Muscle of leg (tissue), 16 donors: ENCODE data around the gene STK38. TPM values are rescaled to one million over a fixed set of nuclear protein-coding genes. Genes with fewer than 3 reads are reported as not detected.
"Not testable (repeated sequence)": the region's sequence is repeated elsewhere in the genome, so short reads cannot be mapped to it uniquely, and the experiment has no call there.

Experiments used
- DNase-seq: peaks from one replicate; pipeline ENCODE4 v3.0.0; 2013
- H3K27ac ChIP-seq: one replicate; pipeline ENCODE4 v1.5.1; 2013; ENCODE audit warnings: mild to moderate bottlenecking, low read length, control low read depth
- H3K27me3 ChIP-seq: one replicate; pipeline ENCODE4 v1.6.1; 2013; ENCODE audit warnings: low read length; ENCODE audit not compliant: control insufficient read depth, insufficient read depth
- H3K36me3 ChIP-seq: one replicate; pipeline ENCODE4 v1.6.1; 2013; ENCODE audit warnings: low read length; ENCODE audit not compliant: control insufficient read depth, insufficient read depth
- H3K4me1 ChIP-seq: one replicate; pipeline ENCODE4 v1.6.1; 2013; ENCODE audit warnings: low read length; ENCODE audit not compliant: control insufficient read depth, insufficient read depth
- H3K4me3 ChIP-seq: one replicate; pipeline ENCODE4 v1.5.1; 2013; ENCODE audit warnings: low read length, control low read depth
- H3K9me3 ChIP-seq: replicated peaks from 2 replicates; pipeline ENCODE4 v1.6.1; 2013; ENCODE audit warnings: low read depth, low read length; ENCODE audit not compliant: control insufficient read depth
- WGBS: methylation state at CpG from one replicate; pipeline ENCODE4 v1.1.5; 2013; ENCODE audit warnings: missing lambda C conversion rate; ENCODE audit not compliant: insufficient coverage; 5-methylcytosine and 5-hydroxymethylcytosine counted together
- long read RNA-seq, 11 donors: transcript quantifications; one replicate each; lab custom pipeline, GENCODE V29; 2026
- polyA plus RNA-seq, 8 donors: library from polyadenylated mRNA; unstranded; fragments of 120-200 nt; gene quantifications; one replicate each; pipeline versions ENCODE4 v1.2.1 to v1.2.3, GENCODE V29; 2013; ENCODE audit warnings: inconsistent platforms in 1 of 8, low replicate concordance in 1 of 8; ENCODE audit not compliant: insufficient read length in 8 of 8, insufficient read depth in 1 of 8
- total RNA-seq: library from RNA; stranded (reverse); fragments of 120-200 nt; gene quantifications from one replicate; pipeline ENCODE4 v1.2.4, GENCODE V29; 2013

Gene STK38
- total RNA-seq (17.2 TPM), polyA plus RNA-seq (10 to 100 TPM; 25.1 to 37.9 (median 28.7) TPM)
- long read RNA-seq, donor 1, partial matches to known transcripts, result 0 of 3 reads
- long read RNA-seq, donor 1, other reads (novel, unspliced or antisense), result 0 of 3 reads
- long read RNA-seq, donor 2, result 0 reads
- long read RNA-seq, donor 3, partial matches to known transcripts, result 9 of 9 reads
- long read RNA-seq, donor 3, other reads (novel, unspliced or antisense), result 0 of 9 reads
- long read RNA-seq, donor 4, partial matches to known transcripts, result 0 of 1 reads
- long read RNA-seq, donor 4, other reads (novel, unspliced or antisense), result 0 of 1 reads
- long read RNA-seq, donor 5, partial matches to known transcripts, result 0 of 4 reads
- long read RNA-seq, donor 5, other reads (novel, unspliced or antisense), result 0 of 4 reads
- long read RNA-seq, donor 6, partial matches to known transcripts, result 0 of 11 reads
- long read RNA-seq, donor 6, other reads (novel, unspliced or antisense), result 7 of 11 reads
- long read RNA-seq, donor 7, partial matches to known transcripts, result 0 of 1 reads
- long read RNA-seq, donor 7, other reads (novel, unspliced or antisense), result 0 of 1 reads
- long read RNA-seq, donor 8, partial matches to known transcripts, result 0 of 53 reads
- long read RNA-seq, donor 8, other reads (novel, unspliced or antisense), result 53 of 53 reads
- long read RNA-seq, donor 9, partial matches to known transcripts, result 11 of 11 reads
- long read RNA-seq, donor 9, other reads (novel, unspliced or antisense), result 0 of 11 reads
- long read RNA-seq, donor 10, partial matches to known transcripts, result 0 of 2 reads
- long read RNA-seq, donor 10, other reads (novel, unspliced or antisense), result 0 of 2 reads
- long read RNA-seq, donor 11, partial matches to known transcripts, result 0 of 1 reads
- long read RNA-seq, donor 11, other reads (novel, unspliced or antisense), result 0 of 1 reads

DNA sequence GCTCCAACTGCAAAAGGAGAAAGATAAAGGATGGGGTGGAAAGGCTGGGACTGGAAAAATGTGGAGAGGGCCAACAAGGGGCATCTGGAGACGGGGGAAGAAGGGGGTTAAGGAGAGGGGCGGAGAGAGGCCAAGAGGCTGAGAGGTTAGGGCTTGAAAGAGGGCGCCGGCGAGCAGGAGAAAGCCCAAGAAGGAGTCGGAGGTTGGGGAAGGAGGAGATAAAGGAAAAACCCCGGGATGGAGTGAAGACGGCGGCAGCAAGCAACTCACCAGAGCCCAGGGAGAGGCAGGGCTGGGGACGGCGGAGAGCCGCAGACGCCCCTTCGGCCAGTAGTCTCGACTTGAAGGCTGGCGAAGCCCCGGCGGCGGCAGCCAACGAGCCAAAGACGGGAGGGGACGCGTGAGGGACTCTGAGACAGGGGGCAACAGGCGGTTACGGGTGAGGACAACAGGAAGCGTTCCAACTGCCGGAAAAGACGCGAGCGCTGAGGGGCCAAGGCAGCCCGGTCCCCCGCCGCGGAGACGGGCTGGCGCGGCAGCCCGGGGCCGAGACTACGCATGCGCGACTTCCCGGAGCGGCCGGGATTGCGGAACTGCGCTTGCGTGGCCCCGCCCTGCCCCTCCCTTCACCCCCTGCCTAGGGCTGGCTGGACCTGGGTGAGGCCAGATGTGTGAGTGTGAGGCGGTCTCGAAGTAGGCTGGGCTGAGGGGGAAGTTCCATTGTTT is at the start of gene STK38:
STK38 (minus strand) TSS at position 560 of the 726 bp plus-strand sequence. CDS start 7,277 bp downstream, outside the sequence.
- peak within 1 kb of the TSS; percentile 94 for H3K27ac ChIP-seq
- peak; percentile 94 for DNase-seq
- no peaks in the 10 kb centered on the region for H3K36me3 ChIP-seq
- no peaks in the 10 kb centered on the region for H3K9me3 ChIP-seq
- WGBS, result under 1% methylated on average over 40 of the region's 51 CpGs
- peaks cover 3% of the 10 kb centered on the region for H3K4me1 ChIP-seq
- peak within 1 kb of the TSS; percentile 89 for H3K4me3 ChIP-seq
- no peaks in the 10 kb centered on the region for H3K27me3 ChIP-seq

DNA sequence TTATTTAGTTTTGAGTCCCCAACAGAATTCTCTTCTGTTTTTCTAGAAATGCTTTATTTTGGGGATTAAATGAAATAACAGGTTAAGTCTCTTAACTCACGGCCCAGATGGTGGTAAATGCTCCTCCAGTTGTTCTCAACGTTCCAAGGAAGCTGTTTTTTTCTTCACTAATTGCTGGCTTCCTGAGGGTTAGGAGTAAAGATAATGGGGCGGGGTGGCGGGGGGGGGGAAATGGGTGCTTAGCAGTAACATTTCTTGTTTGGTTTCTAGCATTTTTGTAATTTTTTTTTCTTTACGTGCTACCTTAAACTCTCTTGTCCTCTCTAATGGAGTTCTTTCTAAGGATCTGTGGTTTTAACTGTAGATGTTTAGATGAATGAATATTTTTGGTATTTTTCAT is 49.1 kb upstream of the STK38 start:
- no CpG with 5 or more reads among the region's 5 CpGs for WGBS
- Histone ChIP-seq H3K27ac (peak overlapping the region; percentile 99), H3K27me3 (no peaks in the 10 kb centered on the region), H3K36me3 (peaks cover 40% of the 10 kb centered on the region), H3K4me1 (peaks cover 36% of the 10 kb centered on the region), H3K9me3 (no peaks in the 10 kb centered on the region), H3K4me3 (peak overlapping the region; percentile 74)
- DNase-seq, result peak; percentile 61

DNA sequence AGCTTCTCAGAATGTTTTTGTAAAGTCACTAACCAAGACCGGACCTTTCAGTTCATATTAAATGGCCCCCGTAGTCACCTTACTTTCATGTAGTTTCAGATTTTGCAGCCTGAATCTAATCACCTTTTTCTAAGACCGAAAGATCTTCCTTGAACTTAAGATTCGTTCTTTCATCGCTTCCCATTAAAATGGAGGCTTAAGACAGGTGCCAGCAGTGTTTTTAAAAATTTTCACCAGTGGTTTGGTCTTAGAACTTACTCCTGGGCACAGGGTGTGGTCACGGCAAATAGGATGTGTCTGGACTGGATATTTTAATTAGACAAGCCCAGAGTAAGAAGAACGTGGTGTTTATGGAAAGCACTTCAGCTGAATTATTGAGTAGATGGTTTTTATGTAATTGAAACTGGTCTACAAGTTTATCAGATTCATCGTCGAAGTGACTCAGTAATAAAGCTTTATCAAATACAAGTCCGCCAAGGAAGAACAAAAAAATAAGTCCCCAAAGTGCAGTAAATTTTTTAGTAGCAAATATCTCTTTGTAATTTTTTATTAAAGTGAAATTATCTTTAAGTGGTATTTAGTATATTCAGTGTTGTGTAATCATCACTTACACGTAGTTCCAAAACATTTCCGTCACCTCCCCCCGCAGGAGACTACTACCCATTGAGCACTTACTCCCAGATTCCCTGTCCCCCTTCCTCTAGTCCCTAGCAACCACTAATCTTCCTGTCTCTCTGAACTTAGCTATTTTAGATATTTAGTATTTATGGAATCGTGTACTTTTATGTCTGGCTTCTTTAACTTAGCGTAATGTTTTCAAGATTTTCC is 47.8 kb upstream of the STK38 start:
- peaks cover 33% of the 10 kb centered on the region for H3K4me1 ChIP-seq
- no peaks in the 10 kb centered on the region for H3K27me3 ChIP-seq
- H3K27ac ChIP-seq, result peak overlapping the region; percentile 99
- H3K4me3 ChIP-seq, result peak overlapping the region; percentile 74
- no peaks in the 10 kb centered on the region for H3K9me3 ChIP-seq
- WGBS, result 0% methylated on average over 4 of the region's 15 CpGs
- peaks cover 28% of the 10 kb centered on the region for H3K36me3 ChIP-seq
- DNase-seq, result peak; percentile 88

DNA sequence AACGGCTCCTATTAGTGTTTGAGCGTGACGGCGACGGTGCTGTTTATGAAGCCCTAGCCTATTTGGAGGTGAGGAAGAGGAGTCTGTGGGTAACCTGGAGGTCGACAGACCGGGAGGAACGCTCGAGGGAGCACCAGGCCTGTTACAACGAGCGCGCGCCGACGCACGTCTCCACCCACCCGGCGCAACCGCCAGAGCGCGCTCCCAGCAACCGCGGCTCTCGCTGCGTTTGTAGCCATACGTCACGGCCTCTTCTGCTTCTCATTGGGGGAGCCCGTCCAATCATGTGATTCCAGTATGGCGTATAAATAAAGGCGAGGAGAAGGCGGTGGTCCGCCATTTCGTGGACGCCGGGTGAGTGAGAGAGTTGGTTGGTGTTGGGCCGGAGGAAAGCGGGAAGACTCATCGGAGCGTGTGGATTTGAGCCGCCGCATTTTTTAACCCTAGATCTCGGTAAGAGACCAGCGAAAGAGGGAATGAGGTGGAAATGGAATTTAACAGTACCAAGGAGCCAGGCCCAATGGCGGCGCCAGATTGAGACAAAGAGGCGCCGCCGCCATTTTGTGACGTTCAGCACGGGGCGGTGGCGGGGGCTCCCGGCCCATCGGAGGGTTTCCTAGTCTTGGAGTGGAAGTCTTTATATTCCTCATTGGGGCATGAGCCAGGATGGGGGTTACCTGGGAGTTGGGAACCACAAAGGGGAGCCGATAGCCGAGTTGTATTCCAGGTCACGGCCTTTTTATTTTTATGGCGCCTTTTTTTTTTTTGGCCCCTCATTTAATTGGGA is 46.9 kb upstream of the STK38 start, which contains the start of gene SRSF3:
SRSF3 (plus strand) TSS at position 334 of the 787 bp plus-strand sequence. CDS start 2,401 bp downstream, outside the sequence.
- Histone ChIP-seq H3K36me3 (peaks cover 21% of the 10 kb centered on the region), H3K4me1 (peaks cover 27% of the 10 kb centered on the region), H3K4me3 (peak within 1 kb of the TSS; percentile 74), H3K27ac (peak within 1 kb of the TSS; percentile 99), H3K27me3 (no peaks in the 10 kb centered on the region), H3K9me3 (no peaks in the 10 kb centered on the region)
- under 1% methylated on average over 51 of the region's 58 CpGs for WGBS
- peak; percentile 99 for DNase-seq

DNA sequence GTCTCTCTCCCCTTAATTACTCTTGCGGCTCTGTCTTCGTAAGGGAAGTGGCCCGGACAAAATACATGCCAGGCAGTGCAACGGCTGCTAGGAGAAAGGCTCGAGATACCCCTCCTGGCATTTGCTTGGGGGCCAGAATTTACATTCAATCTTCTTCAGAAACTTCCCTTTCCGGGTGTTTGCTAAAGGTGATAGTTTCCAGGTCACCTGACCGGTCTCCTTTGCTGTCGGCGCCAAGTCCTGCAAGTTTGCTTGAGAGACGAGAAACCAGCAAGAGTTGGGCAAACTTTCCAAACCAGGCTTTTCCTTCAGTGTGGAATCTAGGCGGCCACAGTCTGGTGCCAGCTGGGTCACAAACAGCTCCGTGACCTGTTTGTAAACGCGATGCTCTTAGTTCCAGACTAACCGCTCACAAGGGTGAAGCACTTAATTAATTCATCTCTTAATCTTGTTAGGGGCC is 46.3 kb upstream of the STK38 start:
- Histone ChIP-seq H3K36me3 (peaks cover 16% of the 10 kb centered on the region), H3K9me3 (no peaks in the 10 kb centered on the region), H3K27me3 (no peaks in the 10 kb centered on the region), H3K27ac (peak overlapping the region; percentile 99), H3K4me1 (peaks cover 24% of the 10 kb centered on the region), H3K4me3 (peak overlapping the region; percentile 52)
- DNase-seq, result peak; percentile 84
- WGBS, result 0% methylated on average over 6 of the region's 15 CpGs

DNA sequence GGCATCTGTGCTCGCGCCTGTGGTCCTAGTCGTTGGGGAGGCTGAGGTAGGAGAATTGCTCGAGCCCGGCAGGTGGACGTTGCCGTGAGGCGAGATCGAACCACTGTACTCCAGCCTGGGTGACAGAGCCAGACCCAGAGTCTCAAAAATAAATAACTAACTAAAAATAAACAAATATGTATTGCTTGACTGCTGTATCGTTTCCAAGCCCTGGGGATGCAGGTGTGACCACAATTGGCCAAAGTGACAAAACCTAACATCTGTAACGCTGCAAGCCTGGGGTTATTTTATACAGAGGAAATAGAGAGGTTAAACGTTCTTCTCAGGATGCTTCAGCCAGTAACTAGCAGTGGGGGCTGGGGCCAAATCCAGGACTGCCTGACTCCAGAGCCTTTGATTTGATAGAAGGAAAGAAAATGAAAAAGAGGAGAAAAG is 45.0 kb upstream of the STK38 start:
- 79% methylated on average over 5 of the region's 12 CpGs for WGBS
- Histone ChIP-seq H3K4me3 (no peak overlapping the region), H3K36me3 (peaks cover 5% of the 10 kb centered on the region), H3K27me3 (no peaks in the 10 kb centered on the region), H3K9me3 (no peaks in the 10 kb centered on the region), H3K27ac (no peak overlapping the region), H3K4me1 (peaks cover 14% of the 10 kb centered on the region)
- DNase-seq, result no peak

DNA sequence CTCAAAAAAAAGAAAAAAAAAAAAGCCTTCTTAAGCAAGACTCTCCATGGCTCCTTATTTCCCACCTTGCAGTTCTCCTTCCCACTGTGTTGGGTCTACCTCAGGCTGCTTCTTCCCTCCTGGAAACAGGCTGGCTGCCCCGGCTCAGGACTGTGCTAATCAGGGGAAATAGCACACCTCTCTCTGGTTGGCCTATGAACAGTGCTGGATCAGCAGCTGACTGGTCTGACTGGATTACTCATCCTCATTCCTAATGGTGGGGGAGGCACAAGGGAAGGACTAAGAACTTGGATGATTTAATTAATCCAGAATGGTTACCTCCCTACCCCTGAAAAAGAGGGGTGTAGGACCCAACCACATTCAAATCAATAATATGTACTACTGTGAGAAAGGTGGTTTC is 43.0 kb upstream of the STK38 start:
- Histone ChIP-seq H3K4me1 (peaks cover 8% of the 10 kb centered on the region), H3K27ac (no peak overlapping the region), H3K36me3 (no peaks in the 10 kb centered on the region), H3K9me3 (no peaks in the 10 kb centered on the region), H3K4me3 (no peak overlapping the region), H3K27me3 (no peaks in the 10 kb centered on the region)
- WGBS, result no CpG with 5 or more reads among the region's 1 CpG
- no peak for DNase-seq

DNA sequence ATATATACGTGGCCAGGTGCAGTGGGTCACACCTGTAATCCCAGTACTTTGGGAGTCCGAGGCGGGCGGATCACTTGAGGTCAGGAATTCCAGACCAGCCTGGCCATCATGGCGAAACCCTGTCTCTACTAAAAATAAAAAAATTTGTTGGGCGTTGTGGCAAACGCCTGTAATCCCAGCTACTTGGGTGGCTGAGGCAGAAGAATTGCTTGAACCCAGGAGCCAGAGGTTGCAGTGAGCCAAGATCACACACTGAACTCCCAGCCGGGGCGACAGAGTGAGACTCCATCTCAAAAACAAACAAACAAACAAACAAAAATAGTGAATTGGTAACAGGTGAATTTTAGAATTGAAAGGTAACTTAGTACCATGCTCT is 41.7 kb upstream of the STK38 start:
- not testable (repeated sequence) for DNase-seq, H3K9me3 ChIP-seq
- WGBS, result 100% methylated on average over 4 of the region's 9 CpGs

More for the DNA sequence above, 41.7 kb upstream of the STK38 start:
- not testable (repeated sequence) for H3K27me3 ChIP-seq, H3K27ac ChIP-seq, H3K4me1 ChIP-seq, H3K4me3 ChIP-seq, H3K36me3 ChIP-seq
